BLaER1 (cell line): ENCODE measurements around the gene MED13L.

Source experiments
- H3K27ac ChIP-seq: shearing (Covaris generic); formaldehyde crosslinking; 2 replicates; pipeline ENCODE4 v1.8.1; 2022
- H3K27me3 ChIP-seq: shearing (Covaris generic); formaldehyde crosslinking; 2 replicates; pipeline ENCODE4 v1.8.1; 2022
- H3K36me3 ChIP-seq: shearing (Covaris generic); formaldehyde crosslinking; 2 replicates; pipeline ENCODE4 v1.8.1; 2022
- H3K4me1 ChIP-seq: shearing (Covaris generic); formaldehyde crosslinking; 2 replicates; pipeline ENCODE4 v1.8.1; 2022
- H3K4me2 ChIP-seq: shearing (Covaris generic); formaldehyde crosslinking; 2 replicates; pipeline ENCODE4 v1.8.1; 2022
- H3K4me3 ChIP-seq: shearing (Covaris generic); formaldehyde crosslinking; 2 replicates; pipeline ENCODE4 v1.8.1; 2022
- H3K9ac ChIP-seq: shearing (Covaris generic); formaldehyde crosslinking; 2 replicates; pipeline ENCODE4 v1.8.1; 2022
- H3K9me3 ChIP-seq: shearing (Covaris generic); formaldehyde crosslinking; 2 replicates; pipeline ENCODE4 v1.8.1; 2022
- H4K20me1 ChIP-seq: shearing (Covaris generic); formaldehyde crosslinking; 2 replicates; pipeline ENCODE4 v1.8.1; 2022
- Cebpa-rat ChIP-seq: shearing (Covaris generic); IDR thresholded peaks from 2 replicates; pipeline ENCODE4 v1.8.1; 2022

Gene MED13L

DNA sequence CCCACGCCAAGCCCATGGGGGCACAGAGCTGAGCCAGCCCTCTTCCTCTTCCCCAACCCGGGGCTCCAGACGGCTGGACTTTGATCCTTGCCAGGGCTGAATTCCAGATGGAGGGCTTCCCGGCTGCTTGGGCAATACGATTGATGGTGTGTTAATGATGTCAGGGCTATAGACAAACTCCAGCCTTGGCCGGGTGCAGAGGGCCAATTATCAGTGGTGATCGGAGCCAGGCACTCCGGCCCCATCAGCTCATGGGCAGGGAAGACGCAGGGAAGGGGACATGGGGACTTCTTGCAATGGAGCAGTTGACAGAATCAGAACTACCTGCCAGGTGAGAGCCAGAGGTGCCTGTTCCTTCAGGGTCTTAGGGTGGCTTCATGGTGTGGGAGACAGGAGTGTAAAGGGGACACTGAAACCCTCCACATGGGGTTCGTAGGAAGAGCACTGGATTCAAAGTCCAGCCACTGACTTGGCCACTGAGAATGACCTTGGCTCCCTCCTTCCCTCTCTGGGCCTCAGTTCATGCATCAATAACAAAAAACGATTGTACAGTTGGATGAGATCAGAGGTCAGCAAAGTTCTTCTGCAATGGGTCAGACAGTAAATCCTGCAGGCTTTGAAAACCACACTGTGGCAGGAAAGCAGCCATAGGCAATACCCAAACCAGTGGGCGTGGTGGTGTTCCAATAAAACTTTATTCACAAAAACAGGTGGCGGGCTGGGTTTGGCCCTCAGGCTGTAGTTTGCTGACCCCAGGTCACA, 333.7 kb downstream of the MED13L start:
- H3K4me3 ChIP-seq = no peak overlapping the region
- no peak overlapping the region for H3K27ac ChIP-seq
- H3K27me3 ChIP-seq = no peaks in the 10 kb centered on the region
- H3K9ac ChIP-seq = no peak overlapping the region
- no peaks in the 10 kb centered on the region for H3K36me3 ChIP-seq
- no peaks in the 10 kb centered on the region for H3K4me1 ChIP-seq
- peaks cover 12% of the 10 kb centered on the region; the same call in 1 of the 2 replicates for H3K9me3 ChIP-seq
- no peaks in the 10 kb centered on the region for H4K20me1 ChIP-seq
- TF ChIP-seq Cebpa-rat = no peak
- no peak overlapping the region for H3K4me2 ChIP-seq

DNA sequence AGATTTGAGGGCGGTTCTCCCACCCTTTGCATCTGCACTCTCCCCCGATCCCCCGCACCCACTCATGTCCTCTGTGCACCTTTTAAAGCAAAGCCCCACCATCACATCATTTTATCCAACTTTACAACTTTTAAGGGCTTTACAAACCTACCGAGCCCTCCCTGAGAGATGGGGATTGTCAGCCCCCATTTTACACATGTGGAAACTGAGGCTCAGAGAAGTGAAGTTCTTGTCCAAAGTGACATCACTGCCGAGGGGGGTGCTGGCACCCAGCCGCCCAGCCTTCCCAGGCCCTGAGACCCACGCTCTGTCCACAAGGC, 334.2 kb downstream of the MED13L start:
- Histone ChIP-seq H3K4me2 (no peak overlapping the region), H4K20me1 (no peaks in the 10 kb centered on the region), H3K27ac (no peak overlapping the region), H3K4me3 (no peak overlapping the region), H3K36me3 (no peaks in the 10 kb centered on the region), H3K9ac (no peak overlapping the region), H3K4me1 (no peaks in the 10 kb centered on the region), H3K9me3 (peaks cover 17% of the 10 kb centered on the region; the same call in 1 of the 2 replicates), H3K27me3 (no peaks in the 10 kb centered on the region)
- TF ChIP-seq Cebpa-rat = no peak

DNA sequence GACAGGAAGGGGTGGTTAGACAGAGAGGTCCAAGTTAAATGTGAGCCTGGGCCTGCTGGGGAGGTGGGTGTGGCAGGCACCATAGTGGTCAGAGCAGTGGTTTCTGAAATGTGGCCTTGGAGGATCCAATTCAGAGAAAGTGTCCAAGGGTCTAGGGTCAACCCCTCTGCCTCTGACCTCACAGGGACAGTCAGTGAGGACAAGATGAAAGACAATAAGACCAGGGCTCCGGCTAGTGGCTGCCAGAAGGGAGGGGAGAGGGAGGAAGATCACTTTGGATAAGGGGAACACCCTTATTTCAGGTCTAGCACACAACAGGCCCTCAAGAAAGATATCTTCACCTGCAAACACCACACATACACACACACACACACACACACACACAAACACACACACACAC, 335.1 kb downstream of the MED13L start:
- Histone ChIP-seq H3K9ac (no peak overlapping the region), H3K4me1 (no peaks in the 10 kb centered on the region), H3K27ac (no peak overlapping the region), H3K9me3 (peaks cover 17% of the 10 kb centered on the region; the same call in 1 of the 2 replicates), H4K20me1 (no peaks in the 10 kb centered on the region), H3K4me3 (no peak overlapping the region), H3K4me2 (no peak overlapping the region), H3K36me3 (no peaks in the 10 kb centered on the region), H3K27me3 (no peaks in the 10 kb centered on the region)
- no peak for TF ChIP-seq Cebpa-rat

DNA sequence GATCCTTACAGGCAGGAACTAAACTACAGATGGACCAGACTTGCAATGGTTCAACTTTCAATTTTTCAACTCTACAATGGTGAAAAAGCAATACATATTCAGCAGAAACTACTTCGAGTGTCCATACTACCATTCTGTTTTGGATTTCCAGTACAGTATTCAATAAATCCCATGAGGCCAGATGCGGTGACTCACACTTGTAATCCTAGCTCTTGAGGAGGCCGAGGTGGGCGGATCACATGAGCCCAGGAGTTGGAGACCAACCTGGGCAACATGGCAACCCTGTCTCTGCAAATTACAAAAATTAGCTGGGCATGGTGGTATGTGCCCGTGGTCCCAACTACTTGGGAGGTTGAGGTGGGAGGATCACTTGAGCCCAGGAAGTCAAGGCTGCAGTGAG, 336.1 kb downstream of the MED13L start:
- Histone ChIP-seq H3K27me3 (no peaks in the 10 kb centered on the region), H3K4me1 (no peaks in the 10 kb centered on the region), H3K4me3 (no peak overlapping the region), H3K4me2 (no peak overlapping the region), H3K27ac (no peak overlapping the region), H3K9ac (no peak overlapping the region), H4K20me1 (no peaks in the 10 kb centered on the region), H3K36me3 (no peaks in the 10 kb centered on the region), H3K9me3 (peaks cover 17% of the 10 kb centered on the region; the same call in 1 of the 2 replicates)
- no peak for TF ChIP-seq Cebpa-rat

DNA sequence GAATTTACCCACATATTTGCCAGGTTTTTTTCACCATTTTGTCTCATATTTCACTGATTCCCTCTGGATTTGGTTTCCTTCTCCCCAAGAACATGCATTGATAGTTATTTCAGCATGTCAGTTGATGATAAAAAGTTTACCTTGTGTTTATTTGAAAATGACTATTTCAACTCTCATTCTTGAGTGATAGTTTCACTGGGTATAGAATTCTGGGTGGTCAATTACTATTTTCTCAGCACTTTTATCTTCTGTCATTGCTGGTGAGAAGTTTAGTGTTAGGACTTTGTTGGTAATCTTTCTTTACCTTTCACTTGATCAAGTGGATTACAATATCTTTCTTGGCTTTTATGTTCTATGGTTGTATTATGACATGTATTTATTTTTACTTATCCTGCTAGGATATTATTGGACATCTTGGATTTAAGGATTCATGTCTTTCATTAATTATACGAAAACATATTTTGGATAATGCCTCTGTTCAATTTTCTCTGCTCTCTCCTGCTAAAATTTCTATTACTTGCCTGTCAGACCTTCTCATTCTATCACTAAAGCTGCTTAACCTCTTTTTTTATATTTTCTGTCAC, 338.6 kb downstream of the MED13L start:
- no peak for TF ChIP-seq Cebpa-rat
- H3K27ac ChIP-seq = no peak overlapping the region
- H3K9ac ChIP-seq = no peak overlapping the region
- H3K27me3 ChIP-seq = no peaks in the 10 kb centered on the region
- no peak overlapping the region for H3K4me3 ChIP-seq
- no peaks in the 10 kb centered on the region for H3K36me3 ChIP-seq
- H4K20me1 ChIP-seq = no peaks in the 10 kb centered on the region
- no peaks in the 10 kb centered on the region for H3K4me1 ChIP-seq
- peaks cover 17% of the 10 kb centered on the region; the same call in 1 of the 2 replicates for H3K9me3 ChIP-seq
- no peak overlapping the region for H3K4me2 ChIP-seq

DNA sequence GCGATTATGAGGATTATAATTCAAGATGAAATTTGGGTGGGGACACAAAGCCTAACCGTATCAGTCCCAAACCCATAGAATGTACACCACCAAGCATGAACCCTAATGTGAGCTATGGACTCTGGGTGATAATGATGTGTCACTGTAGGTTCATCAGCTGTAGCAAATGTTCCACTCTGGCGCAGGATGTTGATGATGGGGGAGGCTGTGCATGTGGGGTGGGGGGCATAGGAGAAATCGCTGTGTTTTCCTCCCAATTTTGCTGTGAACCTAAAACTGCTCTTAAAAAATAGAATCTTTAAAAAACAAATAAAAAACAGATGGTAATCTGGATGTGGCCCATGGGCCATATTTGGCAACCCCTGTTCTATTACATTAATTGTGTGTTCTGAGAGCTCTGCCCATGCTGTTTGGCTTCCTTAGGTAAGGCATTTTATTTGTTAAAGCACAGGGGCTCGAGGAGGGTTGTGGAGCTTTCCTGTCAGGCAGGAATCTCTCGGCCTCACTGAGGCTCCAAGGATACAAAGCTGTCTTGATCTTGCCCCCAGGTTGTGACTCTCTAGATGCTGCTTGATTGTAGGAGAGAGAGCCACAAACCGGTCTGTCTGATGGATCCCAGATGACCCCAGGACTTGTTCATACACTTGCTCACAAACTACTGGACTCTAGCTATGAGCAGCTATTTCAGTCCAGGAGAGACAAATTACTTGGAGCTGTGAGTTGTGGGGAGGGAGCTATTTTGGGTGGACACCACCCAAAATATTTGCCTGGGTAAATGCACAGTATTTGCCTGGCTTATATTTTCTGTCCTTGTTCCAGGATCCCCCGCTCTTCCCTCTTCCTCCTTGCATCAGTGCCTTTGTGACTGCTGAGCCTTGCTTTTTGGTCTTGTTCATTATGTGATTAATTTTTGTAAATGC, 340.2 kb downstream of the MED13L start:
- no peak for TF ChIP-seq Cebpa-rat
- no peaks in the 10 kb centered on the region for H3K36me3 ChIP-seq
- no peaks in the 10 kb centered on the region for H3K27me3 ChIP-seq
- no peak overlapping the region for H3K9ac ChIP-seq
- no peaks in the 10 kb centered on the region for H4K20me1 ChIP-seq
- H3K4me1 ChIP-seq = no peaks in the 10 kb centered on the region
- H3K4me3 ChIP-seq = no peak overlapping the region
- peaks cover 17% of the 10 kb centered on the region; the same call in 1 of the 2 replicates for H3K9me3 ChIP-seq
- no peak overlapping the region for H3K4me2 ChIP-seq
- H3K27ac ChIP-seq = no peak overlapping the region

DNA sequence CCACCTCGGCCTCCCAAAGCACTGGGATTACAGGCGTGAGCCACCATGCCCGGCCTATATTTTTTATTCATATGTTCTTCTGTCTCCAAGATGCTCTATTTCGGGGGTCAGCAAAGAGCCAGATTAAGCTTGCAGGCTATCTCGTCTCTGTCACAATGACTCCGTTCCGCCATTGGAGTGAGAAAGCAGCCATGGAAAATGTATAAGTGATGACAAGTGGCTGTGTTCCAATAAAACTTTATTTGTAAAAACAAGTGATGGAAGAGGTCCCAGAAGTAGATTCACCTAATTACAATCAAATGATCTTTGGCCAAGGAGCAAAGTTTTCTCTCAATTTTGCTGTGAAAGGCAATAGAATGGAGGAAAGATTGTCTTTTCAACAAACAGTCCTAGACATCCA, 342.6 kb downstream of the MED13L start:
- Histone ChIP-seq H3K27me3 (no peaks in the 10 kb centered on the region), H3K27ac (no peak overlapping the region), H3K36me3 (no peaks in the 10 kb centered on the region), H3K9ac (no peak overlapping the region), H3K9me3 (peaks cover 14% of the 10 kb centered on the region; the same call in 1 of the 2 replicates), H3K4me2 (no peak overlapping the region), H3K4me3 (no peak overlapping the region), H3K4me1 (no peaks in the 10 kb centered on the region), H4K20me1 (no peaks in the 10 kb centered on the region)
- no peak for TF ChIP-seq Cebpa-rat

DNA sequence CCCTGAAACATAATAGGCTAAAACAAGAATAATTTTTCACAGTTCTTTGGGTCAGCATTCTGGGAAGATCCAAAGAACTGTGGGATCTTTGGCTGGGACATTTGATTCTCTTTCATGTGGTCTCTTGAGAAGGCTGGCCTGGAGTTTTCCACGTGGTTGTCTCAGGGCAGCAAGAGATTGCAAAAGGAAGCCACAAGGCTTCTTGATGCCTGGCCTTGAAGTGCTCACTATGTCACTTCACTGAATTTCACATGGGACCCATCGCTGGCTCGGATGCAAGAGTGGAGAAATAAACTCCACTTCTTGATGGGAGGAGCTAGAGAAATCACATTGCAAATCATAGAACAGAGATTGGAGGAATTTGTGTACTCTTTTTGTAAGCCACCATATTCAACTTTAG, 343.4 kb downstream of the MED13L start:
- Histone ChIP-seq H3K27me3 (no peaks in the 10 kb centered on the region), H3K27ac (no peak overlapping the region), H3K9ac (no peak overlapping the region), H3K4me3 (no peak overlapping the region), H3K4me1 (no peaks in the 10 kb centered on the region), H4K20me1 (no peaks in the 10 kb centered on the region), H3K4me2 (no peak overlapping the region), H3K9me3 (peaks cover 7% of the 10 kb centered on the region; the same call in 1 of the 2 replicates), H3K36me3 (no peaks in the 10 kb centered on the region)
- no peak for TF ChIP-seq Cebpa-rat

DNA sequence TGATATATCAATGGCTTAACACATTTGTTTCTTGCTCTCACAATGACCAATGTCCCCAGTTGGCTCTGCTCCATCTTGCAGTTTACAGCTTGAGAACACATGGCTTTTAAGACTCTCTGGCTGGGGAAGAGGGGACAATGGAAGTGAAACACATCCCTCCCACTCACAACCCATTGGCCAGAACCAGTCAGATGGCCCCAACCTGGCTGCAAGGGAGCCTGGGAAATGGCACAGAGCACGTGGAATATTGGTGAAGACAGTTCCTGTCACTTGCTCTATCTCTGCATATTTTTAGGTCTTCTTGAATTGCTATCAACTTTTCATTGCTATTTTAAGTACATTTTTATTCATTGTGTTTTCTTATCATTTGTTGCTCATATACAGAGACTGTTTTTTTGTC, 345.4 kb downstream of the MED13L start:
- Histone ChIP-seq H4K20me1 (no peaks in the 10 kb centered on the region), H3K27me3 (no peaks in the 10 kb centered on the region), H3K27ac (no peak overlapping the region), H3K4me1 (no peaks in the 10 kb centered on the region), H3K9me3 (no peaks in the 10 kb centered on the region), H3K4me2 (no peak overlapping the region), H3K9ac (no peak overlapping the region), H3K36me3 (no peaks in the 10 kb centered on the region), H3K4me3 (no peak overlapping the region)
- no peak for TF ChIP-seq Cebpa-rat

DNA sequence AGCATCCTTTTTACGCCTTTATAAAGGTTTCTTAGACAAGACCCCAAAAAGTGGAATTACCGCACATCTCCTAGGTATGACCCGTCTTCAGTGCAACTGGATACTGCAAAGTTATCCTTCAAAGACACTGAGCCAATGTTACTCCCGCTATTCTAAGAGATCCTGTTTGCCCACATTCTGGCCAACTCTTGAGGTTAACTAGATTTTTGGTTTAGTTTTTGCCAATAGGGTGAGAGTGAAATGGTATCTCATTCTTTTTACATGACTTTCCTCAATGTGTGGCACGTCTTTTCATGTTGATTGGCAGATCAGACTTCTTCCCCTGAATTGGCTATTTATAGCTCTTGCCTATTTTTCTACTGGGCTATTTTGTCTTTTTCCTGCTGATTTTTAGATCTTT, 347.2 kb downstream of the MED13L start:
- H3K36me3 ChIP-seq = no peaks in the 10 kb centered on the region
- no peak for TF ChIP-seq Cebpa-rat
- no peak overlapping the region for H3K9ac ChIP-seq
- H3K4me2 ChIP-seq = no peak overlapping the region
- H3K4me1 ChIP-seq = no peaks in the 10 kb centered on the region
- no peaks in the 10 kb centered on the region for H3K27me3 ChIP-seq
- no peaks in the 10 kb centered on the region for H3K9me3 ChIP-seq
- H3K27ac ChIP-seq = no peak overlapping the region
- H4K20me1 ChIP-seq = no peaks in the 10 kb centered on the region
- no peak overlapping the region for H3K4me3 ChIP-seq
